ENCODE measurements around the gene COL6A2.
"Not testable (repeated sequence)": the region's sequence is repeated elsewhere in the genome, so short reads cannot be mapped to it uniquely, and the experiment has no call there.

COL6A2 gene

GRCh38 chr21:46061063-46061462 is 36.8 kb upstream of the COL6A2 start:
- DNase-seq: peak in 1 of 2 experiments; percentile 18

- peak in 1 of 2 experiments; percentile 11 for DNase-seq
Observed at GRCh38 chr21:46061518-46061917, 36.4 kb upstream of the COL6A2 start.

- peak in 1 of 2 experiments; percentile 7 for DNase-seq
Observed at GRCh38 chr21:46061950-46062349, 36.0 kb upstream of the COL6A2 start.

DNA sequence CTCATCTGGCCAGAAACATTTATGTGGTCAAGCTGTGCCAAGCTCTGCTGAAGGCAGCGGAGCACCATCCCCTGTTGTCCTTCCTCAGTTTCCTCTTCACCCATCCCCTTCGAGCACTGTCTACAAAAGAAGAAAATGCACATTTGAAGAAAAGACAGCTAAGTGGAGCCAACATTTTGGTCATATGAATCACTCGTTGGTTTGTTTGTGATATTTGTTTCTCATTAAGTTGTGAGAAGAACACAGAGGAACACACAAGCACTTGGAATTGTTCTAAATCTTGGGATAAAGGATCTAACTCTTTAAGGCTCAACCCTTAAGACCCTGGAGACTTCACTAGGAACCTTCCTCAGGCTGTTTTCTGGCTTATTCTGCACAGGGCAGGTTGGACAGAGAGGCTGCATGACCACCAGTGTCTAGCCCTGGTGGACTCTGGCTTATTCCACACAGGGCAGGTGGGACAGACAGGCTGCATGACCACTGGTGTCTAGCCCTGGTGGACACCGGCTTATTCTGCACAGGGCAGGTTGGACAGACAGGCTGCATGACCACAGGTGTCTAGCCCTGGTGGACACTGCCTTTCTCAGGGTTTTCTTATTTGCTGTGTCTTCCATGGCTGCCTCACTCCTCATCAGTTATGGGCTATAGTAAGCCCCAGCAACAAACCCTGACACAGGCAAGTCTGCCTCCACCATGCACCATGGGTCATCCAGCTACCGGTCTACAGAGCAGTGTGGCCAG is 35.3 kb upstream of the COL6A2 start:
- peak in 1 of 2 experiments; percentile 14 for DNase-seq

- peak in 1 of 2 experiments; percentile 14 for DNase-seq
Observed at GRCh38 chr21:46063227-46063626, 34.7 kb upstream of the COL6A2 start.

- DNase-seq: peak in 1 of 2 experiments; percentile 11
Observed at GRCh38 chr21:46063734-46064680, 33.9 kb upstream of the COL6A2 start.

DNA sequence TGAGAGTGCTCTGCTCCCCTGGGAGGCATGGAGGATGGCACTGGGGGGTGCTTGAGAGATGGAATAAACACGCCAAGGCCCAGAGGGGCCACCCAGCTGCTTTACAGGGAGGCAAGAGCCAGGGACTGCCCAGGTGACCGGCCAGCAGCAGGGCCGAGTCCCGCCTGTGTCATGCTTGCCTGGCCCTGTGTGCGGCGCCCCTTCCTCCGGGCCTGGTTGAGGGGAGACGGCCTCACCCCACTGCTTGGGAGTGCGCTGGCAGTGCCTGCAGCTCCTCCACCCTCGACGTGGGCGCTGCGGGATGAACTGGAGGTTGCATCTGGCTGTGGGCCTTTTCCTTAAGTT is 33.1 kb upstream of the COL6A2 start:
- DNase-seq: peak in 1 of 2 experiments; percentile 11

- DNase-seq: peak in 1 of 2 experiments; percentile 13
Observed at GRCh38 chr21:46065215-46065913, 32.5 kb upstream of the COL6A2 start.

GRCh38 chr21:46065914-46066551 is 31.9 kb upstream of the COL6A2 start:
- no peak for DNase-seq

GRCh38 chr21:46066591-46067331 is 31.2 kb upstream of the COL6A2 start:
- no peak for DNase-seq

GRCh38 chr21:46067505-46068201 is 30.3 kb upstream of the COL6A2 start:
- peak in 1 of 2 experiments; percentile 12 for DNase-seq

DNA sequence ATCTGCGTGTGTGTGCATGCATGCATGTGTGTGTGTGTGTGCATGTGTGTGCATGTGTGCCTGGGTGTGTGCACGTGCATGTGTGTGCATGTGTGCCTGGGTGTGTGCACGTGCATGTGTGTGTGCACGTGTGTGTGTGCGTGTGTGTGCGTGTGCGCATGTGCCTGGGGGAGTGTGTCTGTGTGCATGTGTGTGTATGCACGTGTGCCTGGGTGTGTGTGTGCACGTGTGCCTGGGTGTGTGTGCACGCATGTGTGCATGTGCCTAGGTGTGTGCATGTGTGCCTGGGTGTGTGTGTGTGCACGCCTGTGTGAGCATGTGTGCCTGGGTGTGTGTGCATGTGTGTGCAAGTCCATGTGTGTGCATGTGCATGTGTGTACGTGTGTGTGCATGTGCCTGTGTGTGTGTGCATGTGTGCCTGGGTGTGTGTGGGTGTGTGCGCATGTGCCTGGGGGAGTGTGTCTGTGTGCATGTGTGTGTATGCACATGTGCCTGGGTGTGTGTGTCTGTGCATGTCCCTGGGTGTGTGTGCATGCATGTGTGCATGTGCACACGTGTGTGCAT is 29.3 kb upstream of the COL6A2 start:
- no peak for DNase-seq

GRCh38 chr21:46069166-46069565 is 28.7 kb upstream of the COL6A2 start:
- DNase-seq: peak in 1 of 2 experiments; percentile 0

DNA sequence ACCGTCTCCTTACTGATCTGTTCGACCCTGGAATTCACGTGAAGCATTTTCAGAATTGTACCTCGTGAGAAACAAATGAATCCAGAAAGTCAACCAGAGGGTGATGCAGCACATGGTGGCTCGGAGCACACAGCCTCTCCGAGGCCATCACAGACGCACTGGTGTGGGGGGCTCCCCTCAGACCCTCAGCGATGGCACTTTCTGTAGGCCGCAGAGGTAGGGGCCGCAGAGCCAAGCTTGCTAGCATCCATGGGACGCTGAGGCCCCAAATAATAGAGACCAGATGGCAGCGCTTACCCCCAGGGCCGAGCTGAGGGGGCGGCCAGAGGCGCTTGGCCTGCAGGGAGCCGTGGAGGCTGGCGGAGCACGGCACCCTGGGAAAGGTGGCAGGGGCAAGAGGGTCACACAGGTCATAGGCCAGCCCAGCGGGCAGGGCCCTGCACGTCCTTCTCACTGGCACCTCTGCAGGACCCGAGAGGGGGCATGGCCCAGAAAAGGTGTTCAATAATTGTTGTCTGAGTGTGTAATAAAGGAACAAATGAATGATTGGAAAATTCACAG is 28.1 kb upstream of the COL6A2 start:
- peak in 1 of 2 experiments; percentile 2 for DNase-seq

GRCh38 chr21:46071082-46071481 is 26.8 kb upstream of the COL6A2 start:
- no peak for DNase-seq

- not testable (repeated sequence) for DNase-seq
Observed at GRCh38 chr21:46076724-46077123, 21.2 kb upstream of the COL6A2 start.

- DNase-seq: peak in 1 of 2 experiments; percentile 8
Observed at GRCh38 chr21:46077674-46078101, 20.2 kb upstream of the COL6A2 start.

DNA sequence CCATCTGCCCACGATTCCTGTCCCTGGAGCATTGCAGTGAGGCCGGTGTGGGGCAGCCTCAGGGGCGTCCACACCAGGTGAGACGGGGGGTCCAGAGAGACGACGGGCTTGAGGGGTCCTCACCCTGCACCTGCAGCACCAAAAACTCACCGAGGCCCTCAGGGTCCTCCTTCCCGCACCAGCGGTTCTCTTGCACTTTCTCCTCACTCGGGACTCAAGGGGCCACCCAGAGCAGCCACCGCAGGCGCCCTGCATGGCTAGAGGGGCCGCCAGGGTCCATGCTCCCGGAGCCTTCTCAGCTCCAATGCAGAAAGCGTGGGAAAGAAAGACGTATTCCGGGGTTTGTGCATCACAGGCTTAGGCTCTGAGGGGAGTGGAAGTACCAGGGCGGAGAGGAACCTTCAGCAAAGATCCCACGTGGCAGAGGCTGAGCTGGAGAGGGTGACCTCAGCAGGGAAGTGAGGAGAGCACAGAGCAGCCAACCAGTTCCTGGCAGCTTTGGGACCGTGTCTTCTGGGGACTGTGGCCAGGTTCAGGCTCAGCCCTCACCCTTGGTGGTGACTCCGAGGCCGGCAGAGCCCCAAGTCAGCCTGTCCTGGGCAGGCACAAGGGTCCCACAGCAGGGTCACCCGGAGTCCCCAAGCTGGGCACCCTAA is 19.5 kb upstream of the COL6A2 start:
- peak; percentile 1 to 12 for DNase-seq

DNA sequence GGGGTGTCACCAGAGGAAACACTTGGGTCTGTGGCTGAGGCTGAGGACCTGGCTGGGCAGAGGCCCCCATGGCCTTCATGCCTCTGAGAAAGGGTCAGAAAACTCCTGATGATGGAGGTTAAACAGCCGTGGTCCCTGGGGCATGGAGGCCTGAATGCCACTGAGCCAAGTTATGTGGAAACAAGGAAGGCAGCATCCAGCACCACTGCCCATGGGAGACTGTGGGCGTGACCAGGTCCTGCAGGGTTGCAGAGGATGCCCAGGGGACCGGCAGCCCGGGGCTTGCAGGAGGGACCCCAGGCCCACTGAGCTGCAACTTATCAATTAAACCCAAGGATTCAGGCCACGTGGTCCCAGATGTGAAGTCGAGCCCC is 18.9 kb upstream of the COL6A2 start:
- peak; percentile 4 to 9 for DNase-seq

All from activated T-cell treated with anti-CD3 and anti-CD28 coated beads, Interleukin-2, amount 50 U/mL, for 48 hours (primary cell).